OCI-LY3 (cell line): ENCODE data around the gene ROBO1.

Source experiments
- EZH2phosphoT487 ChIP-seq: fragments of 200-600 bp; shearing (Covaris generic); IDR thresholded peaks from 2 replicates; pipeline ENCODE4 v1.6.1; 2018; ENCODE audit warnings: antibody characterized with exemption, mixed run types, low read depth
- TF ChIP-seq, protein P1 (sequence below): fragments of 200-600, 300-600 bp; sonication (generic); IDR thresholded peaks from 2 replicates; pipeline ENCODE4 v1.5.1; 2014; ENCODE audit warnings: antibody characterized with exemption, low read length, low read depth

DNA sequence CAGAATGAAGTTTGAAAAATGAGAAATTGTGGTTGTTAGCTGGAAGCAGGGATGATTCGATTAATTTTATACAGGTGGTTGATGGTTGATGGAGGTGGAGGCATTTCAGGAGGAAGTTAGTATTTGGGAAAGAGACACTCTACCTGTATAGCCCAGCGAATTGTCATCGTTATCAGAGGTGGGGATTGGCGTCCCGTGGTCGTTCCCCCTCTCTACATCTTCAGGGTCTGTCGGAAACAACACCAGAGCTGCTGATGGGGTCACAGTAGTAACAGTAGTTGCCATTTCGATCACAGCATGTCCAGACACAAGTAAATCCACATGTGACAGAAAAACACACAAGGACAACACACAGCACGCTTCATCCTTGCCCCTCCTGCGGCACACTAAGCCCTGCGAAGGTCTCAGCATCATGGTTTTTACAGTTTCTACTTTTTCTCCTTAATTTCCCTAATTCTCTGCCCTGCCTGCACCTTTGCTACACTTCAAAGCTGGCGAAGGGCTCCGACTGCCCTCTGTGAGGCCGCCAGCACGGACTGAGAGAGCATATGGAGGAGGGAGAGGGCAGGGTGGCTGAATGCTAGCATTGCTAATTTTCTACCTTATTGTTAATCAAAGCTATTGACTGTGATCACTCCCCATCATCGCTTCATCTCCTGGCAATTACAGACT, 642.3 kb downstream of the ROBO1 start:
- TF ChIP-seq, protein P1, sequence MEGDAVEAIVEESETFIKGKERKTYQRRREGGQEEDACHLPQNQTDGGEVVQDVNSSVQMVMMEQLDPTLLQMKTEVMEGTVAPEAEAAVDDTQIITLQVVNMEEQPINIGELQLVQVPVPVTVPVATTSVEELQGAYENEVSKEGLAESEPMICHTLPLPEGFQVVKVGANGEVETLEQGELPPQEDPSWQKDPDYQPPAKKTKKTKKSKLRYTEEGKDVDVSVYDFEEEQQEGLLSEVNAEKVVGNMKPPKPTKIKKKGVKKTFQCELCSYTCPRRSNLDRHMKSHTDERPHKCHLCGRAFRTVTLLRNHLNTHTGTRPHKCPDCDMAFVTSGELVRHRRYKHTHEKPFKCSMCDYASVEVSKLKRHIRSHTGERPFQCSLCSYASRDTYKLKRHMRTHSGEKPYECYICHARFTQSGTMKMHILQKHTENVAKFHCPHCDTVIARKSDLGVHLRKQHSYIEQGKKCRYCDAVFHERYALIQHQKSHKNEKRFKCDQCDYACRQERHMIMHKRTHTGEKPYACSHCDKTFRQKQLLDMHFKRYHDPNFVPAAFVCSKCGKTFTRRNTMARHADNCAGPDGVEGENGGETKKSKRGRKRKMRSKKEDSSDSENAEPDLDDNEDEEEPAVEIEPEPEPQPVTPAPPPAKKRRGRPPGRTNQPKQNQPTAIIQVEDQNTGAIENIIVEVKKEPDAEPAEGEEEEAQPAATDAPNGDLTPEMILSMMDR = no peak
- no peak for TF ChIP-seq EZH2phosphoT487
